ENCODE results near the gene SEC31A. TPM values are rescaled to one million over a fixed set of nuclear protein-coding genes. Genes with fewer than 3 reads are reported as not detected.

Gene SEC31A
- total and polyA plus RNA-seq, 9 donors, result 142 to 388 (median 287) TPM

DNA sequence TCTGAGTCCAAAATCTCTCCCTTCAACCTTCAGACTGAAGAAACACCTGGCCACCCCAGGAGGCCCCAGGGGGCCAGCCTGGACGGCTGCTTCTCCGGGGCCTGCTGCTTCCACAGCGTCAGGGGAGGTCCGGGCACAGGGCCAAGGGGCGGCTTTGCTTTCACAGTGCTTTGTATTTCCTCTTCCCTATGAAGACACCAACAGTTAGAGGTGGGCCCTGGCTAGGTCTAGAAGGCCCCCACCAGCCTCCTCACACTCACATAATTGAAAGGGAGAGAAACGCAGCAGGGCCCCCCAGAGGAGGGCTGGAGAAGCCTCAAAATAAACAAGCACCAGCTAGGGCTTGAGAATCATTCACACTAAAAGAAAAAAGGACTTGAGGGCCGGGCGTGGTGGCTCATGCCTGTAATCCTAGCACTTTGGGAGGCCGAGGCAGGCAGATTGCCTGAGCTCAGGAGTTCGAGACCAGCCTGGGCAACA, 110.2 kb downstream of the SEC31A start:
- TF ChIP-seq POLR2A (IDR thresholded peaks at IDR 0.05), result no peak
- TF ChIP-seq, protein P1, sequence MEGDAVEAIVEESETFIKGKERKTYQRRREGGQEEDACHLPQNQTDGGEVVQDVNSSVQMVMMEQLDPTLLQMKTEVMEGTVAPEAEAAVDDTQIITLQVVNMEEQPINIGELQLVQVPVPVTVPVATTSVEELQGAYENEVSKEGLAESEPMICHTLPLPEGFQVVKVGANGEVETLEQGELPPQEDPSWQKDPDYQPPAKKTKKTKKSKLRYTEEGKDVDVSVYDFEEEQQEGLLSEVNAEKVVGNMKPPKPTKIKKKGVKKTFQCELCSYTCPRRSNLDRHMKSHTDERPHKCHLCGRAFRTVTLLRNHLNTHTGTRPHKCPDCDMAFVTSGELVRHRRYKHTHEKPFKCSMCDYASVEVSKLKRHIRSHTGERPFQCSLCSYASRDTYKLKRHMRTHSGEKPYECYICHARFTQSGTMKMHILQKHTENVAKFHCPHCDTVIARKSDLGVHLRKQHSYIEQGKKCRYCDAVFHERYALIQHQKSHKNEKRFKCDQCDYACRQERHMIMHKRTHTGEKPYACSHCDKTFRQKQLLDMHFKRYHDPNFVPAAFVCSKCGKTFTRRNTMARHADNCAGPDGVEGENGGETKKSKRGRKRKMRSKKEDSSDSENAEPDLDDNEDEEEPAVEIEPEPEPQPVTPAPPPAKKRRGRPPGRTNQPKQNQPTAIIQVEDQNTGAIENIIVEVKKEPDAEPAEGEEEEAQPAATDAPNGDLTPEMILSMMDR (IDR thresholded peaks at IDR 0.05), result no peak
- no peak for TF ChIP-seq EP300 (IDR thresholded peaks at IDR 0.05)

DNA sequence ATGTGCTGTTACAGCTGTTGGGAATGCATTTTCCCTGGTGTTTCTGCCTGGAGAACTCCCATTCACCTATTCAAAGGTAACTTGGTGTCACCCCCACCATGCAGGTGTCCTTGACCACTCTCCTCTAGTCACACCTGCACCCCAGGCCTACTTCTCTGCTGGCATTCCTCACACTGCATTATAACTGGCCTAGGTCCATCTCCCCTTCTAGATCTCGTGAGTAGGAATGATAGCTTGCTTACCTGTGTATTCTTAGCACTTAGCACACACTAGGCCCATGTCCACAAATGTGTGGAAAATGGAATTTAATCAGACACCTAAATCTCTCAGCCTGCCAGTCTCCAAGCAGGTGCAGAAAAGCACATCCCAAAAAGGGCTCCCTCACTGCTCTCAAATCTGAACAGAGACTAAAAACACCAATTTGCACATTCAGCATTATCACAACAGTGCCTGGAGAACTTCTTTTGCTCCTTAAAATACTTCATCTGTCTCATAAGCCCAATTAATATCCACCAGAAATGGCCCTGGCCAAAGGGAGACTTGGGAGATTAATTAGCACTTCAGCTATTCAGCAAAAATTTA, 110.7 kb downstream of the SEC31A start:
- peaks cover 26% of the 10 kb centered on the region for H3K4me1 ChIP-seq (ENCODE audit: insufficient read depth)
- H3K36me3 ChIP-seq, result no peaks in the 10 kb centered on the region
- no peaks in the 10 kb centered on the region for H3K27me3 ChIP-seq
- no peaks in the 10 kb centered on the region for H3K9me3 ChIP-seq
- H3K4me3 ChIP-seq, result no peak overlapping the region
- peak overlapping the region in 1 of 2 donors; percentile 46 for H3K27ac ChIP-seq
- TF ChIP-seq, protein P1 (IDR thresholded peaks at IDR 0.05), result no peak
- TF ChIP-seq EP300 (IDR thresholded peaks at IDR 0.05) (no peak), POLR2A (IDR thresholded peaks at IDR 0.05) (no peak)
- 52 to 72% (median 54%) methylated on average over 1 of the region's 1 CpG for WGBS, 3 donors
- no peak for DNase-seq
- intact Hi-C loops (cut with DNase I), result no loop called here

More for the DNA sequence above, 110.2 kb downstream of the SEC31A start:
- Histone ChIP-seq H3K27ac (peak overlapping the region in 1 of 2 donors; percentile 46), H3K4me1 (ENCODE audit: insufficient read depth) (peaks cover 27% of the 10 kb centered on the region), H3K27me3 (no peaks in the 10 kb centered on the region), H3K4me3 (no peak overlapping the region), H3K36me3 (no peaks in the 10 kb centered on the region), H3K9me3 (no peaks in the 10 kb centered on the region)
- peak; percentile 86 to 94 (median 90) for DNase-seq
- 23 to 27% (median 24%) methylated on average over 10 of the region's 10 CpGs for WGBS, 3 donors
- intact Hi-C loops (cut with DNase I), result no loop called here

DNA sequence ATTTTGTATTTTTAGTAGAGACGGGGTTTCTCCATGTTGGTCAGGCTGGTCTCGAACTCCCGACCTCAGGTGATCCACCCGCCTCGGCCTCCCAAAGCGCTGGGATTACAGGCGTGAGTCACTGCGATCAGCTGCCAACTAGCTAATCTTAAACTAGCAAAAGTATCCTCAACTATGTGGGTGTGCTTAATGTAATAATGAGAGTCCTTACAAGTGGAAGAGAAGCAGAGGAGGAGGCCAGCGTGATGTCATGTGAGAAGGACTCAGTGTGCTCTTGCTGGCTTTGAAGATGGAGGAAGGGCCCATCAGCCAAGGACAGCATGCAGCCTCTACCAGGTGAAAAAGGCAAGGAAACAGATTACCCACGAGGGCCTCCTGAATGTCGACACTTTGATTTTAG, 111.9 kb downstream of the SEC31A start:
- no peaks in the 10 kb centered on the region for H3K27me3 ChIP-seq
- intact Hi-C loops (cut with DNase I), result no loop called here
- TF ChIP-seq EP300 (IDR thresholded peaks at IDR 0.05) (no peak), POLR2A (IDR thresholded peaks at IDR 0.05) (no peak)
- peaks cover 29% of the 10 kb centered on the region for H3K4me1 ChIP-seq (ENCODE audit: insufficient read depth)
- no peaks in the 10 kb centered on the region for H3K9me3 ChIP-seq
- DNase-seq, result no peak
- no peak overlapping the region for H3K27ac ChIP-seq
- H3K4me3 ChIP-seq, result no peak overlapping the region
- H3K36me3 ChIP-seq, result no peaks in the 10 kb centered on the region
- WGBS, 3 donors, result 71 to 88% (median 77%) methylated on average over 11 of the region's 11 CpGs

DNA sequence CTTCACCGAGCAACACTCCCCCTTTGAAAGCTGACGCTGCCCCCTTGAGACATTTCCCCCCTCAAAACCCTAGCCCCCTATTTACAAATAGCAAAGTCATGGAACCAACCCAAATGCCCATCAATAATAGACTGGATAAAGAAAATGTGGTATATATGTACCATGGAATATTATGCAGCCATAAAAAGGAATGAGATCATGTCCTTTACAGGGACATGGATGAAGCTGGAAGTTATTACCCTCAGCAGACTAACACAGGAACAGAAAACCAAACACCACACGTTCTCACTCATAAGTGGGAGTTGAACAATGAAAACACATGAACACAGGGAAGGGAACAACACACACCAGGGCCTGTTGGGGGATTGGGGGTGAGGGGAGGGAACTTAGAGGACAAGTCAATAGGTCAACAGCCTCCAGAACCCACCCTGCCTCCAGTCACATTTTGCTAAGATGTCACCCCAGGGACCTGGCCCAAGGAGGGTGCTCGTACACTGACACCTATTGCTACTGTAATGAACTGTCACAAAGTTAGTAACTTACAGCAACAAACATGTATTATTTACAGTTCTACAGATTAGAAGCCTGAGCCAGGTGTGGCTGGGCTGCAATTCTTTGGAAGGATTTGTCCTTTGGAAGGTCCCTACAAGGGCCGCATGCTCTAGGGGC, 113.0 kb downstream of the SEC31A start:
- Histone ChIP-seq H3K4me1 (ENCODE audit: insufficient read depth) (peaks cover 29% of the 10 kb centered on the region), H3K27ac (no peak overlapping the region), H3K27me3 (no peaks in the 10 kb centered on the region), H3K36me3 (no peaks in the 10 kb centered on the region), H3K9me3 (no peaks in the 10 kb centered on the region), H3K4me3 (no peak overlapping the region)
- no peak for TF ChIP-seq POLR2A (IDR thresholded peaks at IDR 0.05)
- no peak for TF ChIP-seq EP300 (IDR thresholded peaks at IDR 0.05)
- TF ChIP-seq, protein P1 (IDR thresholded peaks at IDR 0.05), result no peak
- WGBS, 3 donors, result 86 to 94% (median 93%) methylated on average over 5 of the region's 5 CpGs
- DNase-seq, result no peak
- intact Hi-C loops (cut with DNase I), result no loop called here
